ENCODE data around the gene SEC14L5.

The SEC14L5 gene

DNA sequence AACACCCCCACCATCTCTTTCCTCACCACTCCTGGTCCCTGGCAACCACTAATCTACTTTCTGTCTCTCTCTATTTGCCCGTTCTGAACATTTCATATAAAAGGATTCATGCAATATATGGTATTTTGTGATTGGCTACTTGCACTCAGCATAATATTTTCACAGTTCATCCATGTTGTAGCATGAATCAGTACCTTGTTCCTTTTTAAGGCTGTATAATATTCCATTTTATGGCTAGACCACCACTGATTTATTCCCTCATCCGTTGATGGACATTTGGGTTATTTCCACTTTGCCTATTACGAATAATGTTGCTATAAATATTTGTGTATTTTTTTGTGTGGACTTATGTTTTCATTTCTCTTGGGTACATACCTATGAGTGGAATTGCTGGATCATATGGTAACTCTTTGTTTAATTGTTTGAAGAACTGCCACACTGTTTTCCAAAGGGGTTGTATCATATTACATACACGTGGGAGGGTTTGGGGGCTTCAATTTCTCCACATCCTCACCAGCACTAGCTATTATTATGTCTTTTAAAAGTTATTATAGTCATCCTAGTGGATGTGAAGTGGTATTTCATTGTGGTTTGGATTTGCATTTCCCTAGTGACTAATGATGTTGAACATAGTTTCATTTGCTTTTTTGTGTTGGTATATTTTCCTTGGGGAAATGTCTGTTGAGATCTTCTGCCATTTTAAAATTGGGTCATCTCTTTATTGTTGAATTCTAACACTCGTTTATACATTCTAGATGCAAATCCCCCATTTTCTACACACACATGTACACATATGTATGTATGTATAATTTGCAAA lies 26.3 kb downstream of the SEC14L5 start:
- no peak for DNase-seq (ENCODE audit: low read depth in 2 of 2)

DNA sequence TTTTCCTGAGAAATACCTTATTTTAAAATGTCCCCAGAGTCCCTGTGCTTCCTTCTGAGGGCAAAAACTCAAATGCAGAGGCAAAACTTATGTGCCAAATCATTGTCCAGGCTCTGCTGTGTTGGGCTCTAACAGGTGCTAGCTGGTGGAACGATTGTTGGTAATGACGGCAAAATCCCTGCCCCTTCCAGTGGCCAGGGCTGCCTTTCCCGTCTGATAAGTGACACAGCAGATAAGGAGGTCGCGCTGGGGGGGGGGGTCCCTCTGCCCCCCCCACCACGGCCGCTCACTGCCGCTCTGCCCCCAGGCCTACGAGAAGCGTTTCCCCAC lies 29.1 kb downstream of the SEC14L5 start:
- no peak for DNase-seq (ENCODE audit: low read depth in 2 of 2)

DNA sequence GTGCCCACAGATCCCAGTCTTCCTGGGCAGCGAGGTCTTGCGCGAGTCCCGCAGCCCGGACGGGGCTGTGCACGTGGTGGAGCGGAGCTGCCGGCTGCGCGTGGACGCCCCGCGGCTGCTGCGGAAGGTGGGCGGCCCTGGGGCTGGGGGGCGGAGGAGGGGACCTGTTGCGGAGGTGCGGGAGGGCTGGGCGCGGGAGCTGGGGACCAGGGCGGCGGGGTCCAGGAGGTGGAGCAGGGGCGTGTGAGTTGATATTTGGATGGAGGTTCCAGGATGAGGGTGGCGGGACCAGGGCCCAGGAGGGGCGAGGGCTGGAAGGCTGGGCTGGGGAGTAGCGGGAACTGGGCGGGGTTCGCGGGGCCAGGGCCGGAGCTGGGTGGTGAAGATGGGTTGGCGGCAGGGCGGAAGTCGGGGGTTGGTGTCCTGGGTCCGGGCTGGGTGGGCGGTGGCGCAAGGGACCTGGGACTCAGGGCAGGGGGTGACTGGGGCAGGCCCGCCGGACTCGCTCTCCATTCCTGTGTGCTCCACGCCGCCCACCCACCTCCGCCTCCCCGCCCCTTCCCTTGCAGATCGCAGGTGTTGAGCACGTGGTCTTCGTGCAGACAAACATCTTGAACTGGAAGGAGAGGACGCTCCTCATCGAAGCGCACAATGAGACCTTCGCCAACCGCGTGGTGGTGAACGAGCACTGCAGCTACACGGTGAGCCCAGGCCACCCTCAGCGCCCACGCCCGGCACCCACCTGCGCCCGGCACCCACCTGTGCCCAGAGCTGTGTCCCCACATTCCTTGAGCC lies 29.6 kb downstream of the SEC14L5 start:
- no peak for DNase-seq (ENCODE audit: low read depth in 2 of 2)

DNA sequence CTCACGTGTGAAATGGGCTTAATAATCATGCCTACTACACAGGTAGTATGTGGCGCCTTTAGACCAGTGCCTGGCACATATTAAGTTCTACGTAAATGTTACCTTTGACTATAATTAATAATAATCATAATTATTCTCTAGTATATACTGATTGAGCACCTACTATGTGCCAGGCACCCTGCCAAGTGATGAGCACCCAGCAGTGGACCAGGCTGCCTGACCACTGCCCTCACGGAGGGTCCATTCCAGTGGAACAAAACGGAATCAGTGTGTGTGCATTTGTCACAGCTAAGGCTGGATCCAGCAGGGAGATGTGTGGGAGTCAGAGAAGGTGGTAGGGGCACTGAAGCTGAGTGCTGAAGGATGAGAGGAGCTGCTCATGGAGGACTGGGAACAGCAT lies 30.5 kb downstream of the SEC14L5 start:
- DNase-seq (ENCODE audit: low read depth in 2 of 2) = no peak

DNA sequence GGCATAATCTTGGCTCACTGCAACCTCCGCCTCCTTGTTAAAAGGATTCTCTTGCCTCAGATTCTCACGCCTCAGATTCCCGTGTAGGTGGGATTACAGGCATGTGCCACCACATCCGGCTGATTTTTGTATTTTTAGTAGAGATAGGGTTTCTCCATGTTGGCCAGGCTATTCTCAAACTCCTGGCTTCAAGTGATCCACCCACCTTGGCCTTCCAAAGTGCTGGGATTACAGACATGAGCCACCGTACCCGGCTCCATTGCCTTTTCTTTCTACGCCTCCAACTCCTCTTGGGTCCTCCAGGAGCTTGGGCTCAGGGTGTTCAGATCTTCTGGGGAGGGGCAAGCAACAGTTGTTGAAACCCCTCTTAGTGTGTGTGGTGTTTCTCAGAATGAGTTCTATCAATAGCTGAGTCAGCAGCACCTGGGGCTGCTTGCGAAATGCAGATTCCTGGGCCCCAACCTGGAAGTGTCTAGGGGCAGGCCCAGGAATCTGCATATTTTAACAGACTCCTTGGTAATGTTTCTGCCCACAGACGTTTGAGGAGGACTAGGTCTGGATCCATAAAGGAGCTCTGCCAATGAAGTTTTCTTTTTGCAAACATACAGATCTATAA lies 31.4 kb downstream of the SEC14L5 start:
- no peak for DNase-seq (ENCODE audit: low read depth in 2 of 2)

DNA sequence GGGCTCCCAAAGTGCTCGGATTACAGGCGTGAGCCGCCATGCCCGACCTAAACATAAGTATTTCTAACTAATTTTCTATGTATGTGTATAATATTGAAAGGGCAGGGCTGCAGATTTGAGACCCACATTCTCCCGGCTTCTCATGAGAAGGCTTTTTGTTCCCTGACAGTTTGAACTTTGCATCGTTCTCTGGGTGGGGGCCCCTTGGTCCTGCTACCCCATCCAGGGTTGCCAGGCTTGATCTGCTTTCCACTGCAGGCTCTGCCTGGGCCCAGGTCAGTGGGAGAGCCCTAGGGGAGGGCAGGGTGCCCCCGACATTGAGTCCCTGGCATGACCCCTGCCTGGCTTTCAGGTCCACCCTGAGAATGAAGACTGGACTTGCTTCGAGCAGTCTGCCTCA lies 32.3 kb downstream of the SEC14L5 start:
- no peak for DNase-seq (ENCODE audit: low read depth in 2 of 2)

DNA sequence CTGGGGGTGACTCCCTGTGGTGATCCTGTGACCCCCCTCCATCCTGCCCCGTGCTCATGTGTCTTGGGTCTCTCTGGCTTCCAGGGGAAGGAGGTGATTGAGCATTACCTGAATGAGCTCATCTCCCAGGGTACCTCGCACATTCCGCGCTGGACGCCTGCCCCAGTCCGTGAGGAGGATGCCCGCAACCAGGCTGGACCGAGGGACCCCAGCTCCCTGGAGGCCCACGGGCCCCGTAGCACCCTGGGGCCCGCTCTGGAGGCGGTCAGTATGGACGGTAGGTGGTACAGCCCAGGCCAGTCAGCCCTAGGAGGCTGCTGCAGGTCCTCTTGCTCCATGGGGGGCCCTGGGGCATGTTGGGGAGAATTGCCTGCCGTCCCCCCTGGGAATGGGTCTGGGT lies 33.6 kb downstream of the SEC14L5 start:
- no peak for DNase-seq (ENCODE audit: low read depth in 2 of 2)

DNA sequence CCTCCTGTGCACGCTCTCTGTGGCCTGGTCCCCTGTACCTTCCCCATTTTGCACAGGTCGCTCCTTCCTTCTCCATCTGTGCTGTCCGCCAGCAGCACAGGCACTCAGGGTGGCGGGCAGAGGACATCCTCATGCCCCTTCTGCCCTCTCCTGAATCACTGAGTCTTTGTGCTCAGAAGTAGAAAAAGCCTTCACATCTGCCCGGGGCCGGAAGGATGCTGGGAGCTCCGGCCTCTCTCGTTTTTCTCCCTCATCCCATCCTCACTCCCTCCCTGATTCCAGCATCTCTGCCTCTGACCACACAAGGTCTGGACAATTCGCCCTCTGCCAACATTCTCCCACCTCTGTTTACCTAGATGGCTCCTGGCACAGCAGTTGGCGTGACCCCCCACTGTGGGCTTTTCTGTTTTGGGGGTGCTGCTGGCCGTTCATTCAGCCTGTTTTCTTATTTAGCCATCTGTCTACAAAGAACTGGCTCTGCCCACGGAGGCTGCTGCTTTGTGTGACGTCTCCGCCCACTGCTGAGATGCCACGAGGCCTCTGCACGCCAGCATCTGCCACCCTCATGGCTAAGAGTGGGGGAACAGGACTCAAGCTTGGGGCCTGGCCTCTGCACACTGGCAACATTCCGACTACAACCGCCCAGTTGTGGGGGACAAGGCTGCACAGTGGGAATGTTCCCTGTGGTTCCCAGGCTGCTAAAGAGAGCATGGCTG lies 36.7 kb downstream of the SEC14L5 start:
- DNase-seq (ENCODE audit: low read depth in 2 of 2) = no peak

DNA sequence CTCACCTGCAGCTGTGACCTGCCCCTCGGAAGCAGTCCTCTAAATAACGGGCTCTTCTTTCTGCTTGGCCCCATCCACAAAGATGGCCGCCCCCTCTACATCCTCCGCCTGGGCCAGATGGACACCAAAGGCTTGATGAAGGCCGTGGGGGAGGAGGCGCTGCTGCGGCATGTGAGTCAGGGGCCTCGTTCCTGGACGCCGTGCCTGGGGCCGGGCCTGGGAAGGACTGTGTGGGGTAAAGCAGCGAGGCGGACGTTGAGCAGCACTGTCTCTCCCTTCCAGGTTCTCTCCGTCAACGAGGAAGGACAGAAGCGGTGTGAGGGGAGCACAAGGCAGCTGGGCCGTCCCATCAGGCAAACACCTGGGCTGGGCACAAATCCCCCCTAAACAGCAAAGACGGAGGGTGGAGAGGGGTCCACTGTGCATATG lies 42.5 kb downstream of the SEC14L5 start:
- DNase-seq (ENCODE audit: low read depth in 2 of 2) = no peak

DNA sequence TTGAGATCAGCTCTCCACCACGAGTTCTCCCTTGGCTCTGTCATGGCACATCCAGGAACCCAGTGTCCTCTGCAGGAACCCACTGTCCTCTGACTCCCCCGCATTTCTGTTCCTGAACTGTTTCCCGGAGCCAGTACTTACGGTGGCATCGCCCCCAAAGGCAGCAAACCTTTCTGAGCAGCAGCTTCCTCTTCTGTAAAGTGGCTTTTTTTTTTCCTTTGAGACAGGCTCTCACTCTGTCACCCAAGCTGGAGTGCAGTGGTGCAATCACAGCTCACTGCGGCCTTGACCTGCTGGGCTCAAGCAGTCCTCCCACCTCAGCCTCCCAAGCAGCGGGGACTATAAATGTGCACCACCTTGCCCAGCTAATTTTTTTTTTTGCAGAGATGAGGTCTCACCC lies 43.4 kb downstream of the SEC14L5 start:
- no peak for DNase-seq (ENCODE audit: low read depth in 2 of 2)

DNA sequence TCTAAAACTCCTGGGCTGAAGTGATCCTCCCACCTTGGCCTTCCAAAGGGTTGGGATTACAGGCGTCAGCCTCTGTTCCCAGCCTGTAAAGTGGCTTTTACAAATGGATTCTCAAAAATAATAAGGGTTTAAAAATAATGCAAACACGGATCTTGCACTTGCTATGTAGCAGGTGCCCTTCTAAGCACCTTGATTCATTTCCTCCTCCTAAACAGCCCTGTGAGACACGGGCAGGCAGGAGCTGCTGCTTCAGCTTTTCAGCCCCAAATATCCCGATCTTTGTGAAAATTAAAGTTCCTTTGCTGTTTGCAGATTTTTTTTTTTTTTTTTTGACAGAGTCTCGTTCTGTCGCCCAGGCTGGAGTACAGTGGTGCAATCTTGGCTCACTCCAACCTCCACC lies 43.9 kb downstream of the SEC14L5 start:
- DNase-seq (ENCODE audit: low read depth in 2 of 2) = no peak

DNA sequence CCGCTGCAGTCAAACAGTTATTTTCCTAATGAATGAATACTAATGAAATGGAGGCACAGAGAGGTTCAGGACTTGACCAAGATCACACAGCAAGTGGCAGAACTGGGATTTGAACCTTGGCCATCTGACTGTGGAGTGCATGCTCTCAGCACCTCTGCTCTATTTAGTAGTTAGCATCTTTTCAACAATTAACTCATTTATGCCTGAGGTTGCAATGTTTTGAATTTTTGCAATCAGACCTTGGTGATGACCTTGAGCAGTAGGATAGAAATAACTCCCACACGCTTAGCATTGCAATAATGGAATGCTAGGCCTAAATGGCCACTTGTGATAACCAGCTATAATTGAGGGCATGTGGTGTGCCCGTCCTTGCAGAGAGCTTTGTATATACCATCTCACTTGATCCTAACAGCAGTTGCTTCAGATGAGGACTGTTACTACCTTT lies 44.6 kb downstream of the SEC14L5 start:
- no peak for DNase-seq (ENCODE audit: low read depth in 2 of 2)

DNA sequence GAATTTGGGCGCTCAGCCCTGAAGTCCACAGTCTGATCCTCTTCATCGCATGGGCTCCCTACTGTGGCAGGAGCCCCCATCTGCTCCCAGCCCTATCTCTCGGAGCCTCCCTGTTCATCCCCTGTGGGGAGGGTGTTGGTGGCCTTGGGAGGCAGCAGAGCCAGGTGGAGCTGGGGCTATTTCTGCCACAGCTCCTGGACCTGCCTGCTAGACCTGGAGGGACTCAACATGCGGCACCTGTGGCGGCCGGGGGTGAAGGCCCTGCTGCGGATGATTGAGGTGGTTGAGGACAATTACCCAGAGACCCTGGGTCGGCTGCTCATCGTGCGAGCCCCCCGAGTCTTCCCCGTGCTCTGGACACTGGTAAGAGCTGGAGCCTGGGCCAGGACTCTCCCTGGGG lies 45.1 kb downstream of the SEC14L5 start:
- no peak for DNase-seq (ENCODE audit: low read depth in 2 of 2)

DNA sequence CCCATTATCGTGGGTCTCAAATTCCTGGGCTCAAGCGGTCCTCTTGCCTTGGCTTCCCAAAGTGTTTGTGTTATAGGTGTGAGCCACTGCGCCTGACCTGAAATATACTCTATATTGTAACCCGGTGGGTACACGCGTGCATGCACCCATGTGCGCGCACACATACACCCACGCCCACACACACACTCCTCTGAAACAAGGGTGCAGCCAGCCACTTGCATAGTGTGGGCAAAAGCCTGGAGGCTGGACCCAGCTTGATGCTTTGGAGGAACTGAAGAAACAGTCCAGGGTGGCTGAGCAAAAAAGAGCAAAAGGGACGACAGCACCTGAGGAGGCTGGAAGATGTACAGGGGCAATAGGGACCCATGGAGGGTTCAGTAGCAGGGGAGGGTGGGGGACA lies 45.7 kb downstream of the SEC14L5 start:
- DNase-seq (ENCODE audit: low read depth in 2 of 2) = no peak

DNA sequence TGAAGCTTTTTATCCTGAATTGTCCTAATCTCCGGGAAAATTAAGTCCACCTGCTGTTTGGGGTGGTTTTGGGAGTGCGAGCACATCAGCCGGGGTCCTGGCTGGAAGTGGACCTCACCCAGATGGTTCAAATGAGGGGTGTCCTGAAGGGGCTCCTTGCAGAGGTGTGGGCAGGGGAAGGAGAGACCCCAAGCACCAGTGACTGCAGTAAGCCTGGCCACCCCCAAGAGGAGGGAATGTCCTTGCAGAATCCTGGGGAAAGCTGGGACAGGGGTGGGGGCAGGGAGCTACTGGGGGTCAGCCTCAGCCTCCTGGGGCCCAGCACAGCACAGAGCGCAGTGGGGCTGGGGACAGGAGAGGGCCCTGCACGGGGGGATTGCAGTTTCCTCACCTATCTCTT lies 46.2 kb downstream of the SEC14L5 start:
- DNase-seq (ENCODE audit: low read depth in 2 of 2) = no peak

DNA sequence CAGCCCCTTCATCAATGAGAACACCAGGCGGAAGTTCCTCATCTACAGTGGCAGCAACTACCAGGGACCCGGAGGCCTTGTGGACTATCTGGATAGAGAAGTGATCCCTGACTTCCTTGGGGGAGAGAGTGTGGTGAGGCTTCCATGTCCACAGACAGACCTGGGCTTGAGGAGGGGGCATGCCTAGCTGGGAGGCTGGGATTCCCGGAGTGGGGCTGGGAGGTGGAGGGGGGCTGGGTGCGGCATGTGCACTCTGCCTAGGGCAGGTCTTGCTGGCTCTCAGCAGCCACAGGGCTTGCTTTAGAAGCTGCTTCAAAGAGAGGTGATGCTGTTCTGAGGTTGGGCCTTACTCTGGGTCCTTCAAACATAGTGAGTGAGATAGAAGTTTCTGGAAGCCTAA lies 47.8 kb downstream of the SEC14L5 start:
- no peak for DNase-seq (ENCODE audit: low read depth in 2 of 2)

DNA sequence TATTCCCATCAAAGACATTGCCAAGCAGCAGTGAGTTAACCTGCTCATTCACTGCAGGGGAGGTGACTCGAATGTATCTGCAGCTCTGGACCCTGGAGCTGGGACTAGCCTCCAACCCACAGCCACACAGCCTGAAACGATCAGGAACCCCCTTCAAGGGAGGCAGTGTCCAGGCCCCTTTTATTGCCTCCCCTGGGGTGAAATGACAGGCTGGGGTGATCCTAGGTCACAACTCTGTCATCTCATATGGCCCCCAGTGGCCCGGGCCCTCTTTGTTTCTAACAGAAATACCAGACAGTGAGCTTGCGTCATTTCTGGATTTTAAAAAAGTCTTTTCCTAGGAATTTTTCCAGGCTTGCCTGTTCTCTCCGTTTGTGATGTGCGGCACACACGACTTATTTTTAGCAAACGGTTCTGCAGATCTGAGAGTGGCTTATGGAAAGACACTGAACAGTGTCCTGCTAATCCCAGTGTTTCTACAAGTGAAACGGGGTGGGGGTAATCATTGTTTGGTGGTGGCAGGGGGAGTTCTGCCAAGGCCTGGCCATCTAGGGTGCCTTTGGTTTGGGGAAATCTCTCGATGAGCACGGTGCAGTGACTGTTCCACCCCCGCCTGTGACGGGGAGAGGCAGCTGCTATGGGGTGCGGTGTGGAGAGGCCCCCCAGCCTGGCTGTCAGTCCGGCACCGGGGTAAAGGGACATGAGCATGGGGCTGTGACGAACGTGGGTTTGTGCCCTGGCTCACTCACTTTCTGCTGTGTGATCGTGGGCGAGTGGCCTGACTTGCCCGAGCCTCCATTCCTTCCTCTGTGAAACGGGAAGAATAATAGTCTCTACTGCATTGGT lies 48.4 kb downstream of the SEC14L5 start:
- no peak for DNase-seq (ENCODE audit: low read depth in 2 of 2)

DNA sequence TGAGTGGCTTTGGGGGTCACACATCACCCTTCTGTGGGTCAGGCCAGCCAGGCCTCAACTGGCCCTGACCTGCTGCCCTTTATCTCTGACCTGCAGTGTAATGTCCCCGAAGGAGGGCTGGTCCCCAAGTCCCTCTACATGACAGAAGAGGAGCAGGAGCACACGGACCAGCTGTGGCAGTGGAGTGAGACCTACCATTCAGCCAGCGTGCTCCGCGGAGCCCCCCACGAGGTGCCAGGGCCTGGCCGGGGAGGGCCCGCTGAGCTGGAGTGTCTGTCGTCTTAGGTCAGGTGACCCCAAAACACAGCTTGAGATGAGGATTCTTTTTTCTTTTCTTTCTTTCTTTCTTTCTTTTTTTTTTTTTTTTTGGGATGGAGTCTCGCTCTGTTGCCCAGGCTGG lies 49.1 kb downstream of the SEC14L5 start:
- no peak for DNase-seq (ENCODE audit: low read depth in 2 of 2)

DNA sequence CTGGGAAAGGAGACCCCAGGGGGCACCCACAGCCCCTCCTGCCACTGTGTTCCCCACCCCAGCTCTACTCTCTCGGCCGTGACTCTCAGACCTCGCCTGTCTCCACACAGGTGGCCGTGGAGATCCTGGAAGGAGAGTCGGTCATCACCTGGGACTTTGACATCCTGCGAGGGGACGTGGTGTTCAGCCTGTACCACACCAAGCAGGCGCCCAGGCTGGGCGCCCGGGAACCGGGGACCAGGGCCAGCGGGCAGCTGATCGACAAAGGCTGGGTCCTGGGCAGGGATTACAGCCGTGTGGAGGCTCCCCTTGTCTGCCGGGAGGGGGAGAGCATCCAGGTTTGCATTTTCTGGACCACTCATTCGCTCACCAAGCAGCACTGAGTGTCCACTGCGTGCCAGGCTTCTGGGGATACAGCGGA lies 50.2 kb downstream of the SEC14L5 start:
- no peak for DNase-seq (ENCODE audit: low read depth in 2 of 2)

DNA sequence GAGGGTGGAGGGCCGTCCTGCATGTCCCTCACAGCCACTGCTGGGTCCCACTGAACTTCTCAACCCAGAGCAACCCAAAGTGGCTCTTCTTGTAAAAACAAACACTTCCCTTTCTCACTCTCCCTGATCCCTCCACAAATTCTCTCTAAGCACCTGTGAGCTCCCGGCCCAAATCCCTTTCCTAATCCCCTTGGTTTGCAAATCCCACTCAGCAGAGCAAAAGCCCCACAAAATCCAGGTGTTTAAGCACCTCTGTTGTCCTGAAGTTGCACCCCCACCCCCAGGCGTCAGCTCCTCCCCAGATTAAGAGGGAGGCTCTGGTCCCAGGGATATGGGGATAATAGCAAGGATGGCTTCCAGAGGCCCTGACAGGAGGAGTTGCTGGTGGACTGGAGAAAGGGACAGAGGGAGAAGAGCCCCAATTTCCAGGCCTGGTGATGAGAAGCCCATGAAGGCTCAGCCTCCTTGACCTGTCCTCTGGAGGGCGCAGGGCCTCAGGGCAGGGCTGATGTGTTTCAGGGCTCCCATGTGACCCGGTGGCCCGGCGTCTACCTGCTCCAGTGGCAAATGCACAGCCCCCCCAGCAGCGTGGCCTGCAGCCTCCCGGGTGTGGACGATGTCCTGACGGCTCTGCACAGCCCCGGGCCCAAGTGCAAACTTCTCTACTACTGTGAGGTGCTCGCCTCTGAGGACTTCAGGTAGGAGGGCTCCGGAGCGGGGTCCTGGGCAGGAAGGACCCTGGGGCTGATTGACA lies 52.6 kb downstream of the SEC14L5 start:
- DNase-seq (ENCODE audit: low read depth in 2 of 2) = no peak

DNA sequence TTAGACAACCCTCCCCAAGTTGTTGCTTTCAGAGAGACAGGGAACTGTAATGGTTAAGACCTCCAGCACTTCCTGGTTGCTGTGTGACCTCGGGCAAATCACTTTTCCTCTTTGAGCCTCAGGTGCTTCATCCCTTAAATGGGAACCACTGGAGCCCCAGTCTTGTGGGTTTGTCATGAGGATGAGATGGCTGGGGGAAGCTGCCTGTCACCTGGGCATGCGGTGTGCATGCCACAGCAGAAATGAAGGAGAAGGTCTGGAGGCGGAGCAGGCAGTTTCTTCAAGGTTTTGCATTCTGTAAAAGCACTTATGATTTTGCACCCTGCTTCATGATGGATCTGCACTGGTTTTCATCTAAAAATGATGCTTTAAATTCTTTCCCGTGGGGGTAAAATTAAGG lies 53.5 kb downstream of the SEC14L5 start:
- DNase-seq (ENCODE audit: low read depth in 2 of 2) = no peak
